Adrenal gland (tissue), 5 donors: ENCODE measurements around the gene ENOX1.

Experiments used
- CTCF ChIP-seq, 6 experiments: fragments of 450-650 bp in 4 of 6; fragments of 200-600 bp in 2 of 6; sonication (generic) in 1 of 6; IDR thresholded peaks; 1 replicate in 5 of 6; 2 replicates in 1 of 6; pipeline versions ENCODE4 v1.5.1 to v1.8.0; 2016 to 2021; ENCODE audit warnings: antibody characterized with exemption in 6 of 6, mild to moderate bottlenecking in 2 of 6, moderate library complexity in 1 of 6
- POLR2A ChIP-seq, 2 donors: fragments of 450-650 bp; IDR thresholded peaks; one replicate each; pipeline ENCODE4 v1.6.1; 2017; ENCODE audit warnings: antibody characterized with exemption in 2 of 2, mild to moderate bottlenecking in 2 of 2, moderate library complexity in 1 of 2
- donor health status: DM: no; HTN: no; CAD: no.

- TF ChIP-seq CTCF (IDR thresholded peaks at IDR 0.05): no peak
- TF ChIP-seq POLR2A (IDR thresholded peaks at IDR 0.05): no peak
These were observed 212.8 kb downstream of the ENOX1 start for GRCh38 chr13:43573802-43574514.
